ENCODE measurements around the gene OS9.
"Not testable (repeated sequence)": the region's sequence is repeated elsewhere in the genome, so short reads cannot be mapped to it uniquely, and the experiment has no call there.

OS9 gene, protein sequence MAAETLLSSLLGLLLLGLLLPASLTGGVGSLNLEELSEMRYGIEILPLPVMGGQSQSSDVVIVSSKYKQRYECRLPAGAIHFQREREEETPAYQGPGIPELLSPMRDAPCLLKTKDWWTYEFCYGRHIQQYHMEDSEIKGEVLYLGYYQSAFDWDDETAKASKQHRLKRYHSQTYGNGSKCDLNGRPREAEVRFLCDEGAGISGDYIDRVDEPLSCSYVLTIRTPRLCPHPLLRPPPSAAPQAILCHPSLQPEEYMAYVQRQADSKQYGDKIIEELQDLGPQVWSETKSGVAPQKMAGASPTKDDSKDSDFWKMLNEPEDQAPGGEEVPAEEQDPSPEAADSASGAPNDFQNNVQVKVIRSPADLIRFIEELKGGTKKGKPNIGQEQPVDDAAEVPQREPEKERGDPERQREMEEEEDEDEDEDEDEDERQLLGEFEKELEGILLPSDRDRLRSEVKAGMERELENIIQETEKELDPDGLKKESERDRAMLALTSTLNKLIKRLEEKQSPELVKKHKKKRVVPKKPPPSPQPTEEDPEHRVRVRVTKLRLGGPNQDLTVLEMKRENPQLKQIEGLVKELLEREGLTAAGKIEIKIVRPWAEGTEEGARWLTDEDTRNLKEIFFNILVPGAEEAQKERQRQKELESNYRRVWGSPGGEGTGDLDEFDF

DNA sequence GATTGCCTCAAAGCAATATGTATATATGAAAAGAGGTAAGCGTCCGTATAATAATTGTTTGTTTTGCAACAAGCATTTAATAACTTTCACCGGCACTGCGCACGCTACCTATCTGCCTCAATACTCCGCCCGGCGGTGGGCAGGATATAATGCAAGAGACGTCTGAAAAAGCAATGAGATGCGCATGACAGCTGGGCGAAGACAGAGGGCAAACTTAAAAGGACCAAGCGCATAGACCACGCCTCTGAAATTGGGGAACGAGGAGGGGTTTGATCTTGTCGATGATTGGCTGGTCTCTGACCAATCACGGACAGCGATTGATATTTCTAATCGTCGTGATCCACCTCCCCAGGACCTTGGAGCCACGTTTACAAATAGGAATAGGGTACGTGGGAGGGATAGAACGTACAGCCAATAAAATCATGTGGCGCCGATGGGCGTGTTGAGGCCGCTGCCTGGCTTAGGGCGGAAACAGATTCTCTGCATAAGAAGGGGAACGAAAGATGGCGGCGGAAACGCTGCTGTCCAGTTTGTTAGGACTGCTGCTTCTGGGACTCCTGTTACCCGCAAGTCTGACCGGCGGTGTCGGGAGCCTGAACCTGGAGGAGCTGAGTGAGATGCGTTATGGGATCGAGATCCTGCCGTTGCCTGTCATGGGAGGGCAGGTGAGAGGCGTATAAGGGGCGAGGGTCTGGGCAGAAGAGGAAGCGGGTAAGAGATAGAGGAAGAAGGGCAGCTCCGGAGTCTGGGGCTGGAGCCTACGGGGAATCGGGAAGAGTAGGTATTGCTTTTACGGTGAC lies at the start of gene OS9:
OS9 (plus strand) TSS at position 474 of the 800 bp plus-strand sequence; CDS start at position 504, 30 bp downstream.
- no peak within 1 kb of the TSS for H3K27ac ChIP-seq (ENCODE audit: low read depth, low read length)

DNA sequence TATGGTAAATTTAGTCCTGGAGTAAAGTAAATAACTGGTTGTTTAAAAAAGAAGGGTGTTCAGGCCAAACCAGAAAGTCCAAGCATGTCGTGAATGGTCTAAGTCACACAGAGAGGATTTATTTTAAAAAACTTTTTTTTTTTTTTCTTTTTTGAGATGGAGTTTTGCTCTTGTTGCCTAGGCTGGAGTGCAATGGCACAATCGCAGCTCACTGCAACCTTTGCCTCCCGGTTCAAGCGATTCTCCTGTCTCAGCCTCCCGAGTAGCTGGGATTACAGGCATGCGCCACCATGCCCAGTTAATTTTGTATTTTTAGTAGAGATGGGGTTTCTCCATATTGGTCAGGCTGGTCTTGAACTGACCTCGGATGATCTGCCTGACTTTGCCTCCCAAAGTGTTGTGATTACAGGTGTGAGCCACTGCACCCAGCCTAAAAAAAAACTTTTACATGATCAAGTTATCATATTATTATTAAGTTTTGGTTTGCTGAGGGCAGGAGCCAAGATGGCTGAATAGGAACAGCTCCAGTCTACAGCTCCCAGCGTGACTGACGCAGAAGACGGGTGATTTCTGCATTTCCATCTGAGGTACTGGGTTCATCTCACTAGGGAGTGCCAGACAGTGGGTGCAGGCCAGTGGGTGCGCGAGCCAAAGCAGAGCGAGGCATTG lies 47.8 kb upstream of the OS9 start:
- not testable (repeated sequence) for H3K4me1 ChIP-seq (ENCODE audit: control insufficient read depth, insufficient read depth, low read length)

More for the DNA sequence above, at the start of gene OS9:
- Histone ChIP-seq H3K4me3 (ENCODE audit: low read depth, low read length) (peak within 1 kb of the TSS; percentile 94), H3K9me3 (ENCODE audit: control insufficient read depth, insufficient read depth, low read depth, low read length) (no peaks in the 10 kb centered on the region), H3K9ac (ENCODE audit: low read length) (peak within 1 kb of the TSS; percentile 77), H3K36me3 (ENCODE audit: control insufficient read depth, insufficient read depth, low read length) (peaks cover 24% of the 10 kb centered on the region; the same call in 1 of the 2 replicates), H3K4me1 (ENCODE audit: control insufficient read depth, insufficient read depth, low read length) (no peaks in the 10 kb centered on the region), H3K27me3 (ENCODE audit: control insufficient read depth, insufficient read depth, low read length) (no peaks in the 10 kb centered on the region; the same call in 1 of the 2 replicates)

DNA sequence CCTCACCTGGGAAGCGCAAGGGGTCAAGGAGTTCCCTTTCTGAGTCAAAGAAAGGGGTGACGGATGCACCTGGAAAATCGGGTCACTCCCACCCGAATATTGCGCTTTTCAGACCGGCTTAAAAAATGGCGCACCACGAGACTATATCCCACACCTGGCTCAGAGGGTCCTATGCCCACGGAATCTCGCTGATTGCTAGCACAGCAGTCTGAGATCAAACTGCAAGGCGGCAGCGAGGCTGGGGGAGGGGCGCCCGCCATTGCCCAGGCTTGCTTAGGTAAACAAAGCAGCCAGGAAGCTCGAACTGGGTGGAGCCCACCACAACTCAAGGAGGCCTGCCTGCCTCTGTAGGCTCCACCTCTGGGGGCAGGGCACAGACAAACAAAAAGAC lies 47.3 kb upstream of the OS9 start:
- not testable (repeated sequence) for H3K4me1 ChIP-seq (ENCODE audit: control insufficient read depth, insufficient read depth, low read length); H3K27ac ChIP-seq (ENCODE audit: low read depth, low read length); H3K9ac ChIP-seq (ENCODE audit: low read length); H3K36me3 ChIP-seq (ENCODE audit: control insufficient read depth, insufficient read depth, low read length); H3K4me3 ChIP-seq (ENCODE audit: low read depth, low read length); H3K27me3 ChIP-seq (ENCODE audit: control insufficient read depth, insufficient read depth, low read length)
- peaks cover 24% of the 10 kb centered on the region for H3K9me3 ChIP-seq (ENCODE audit: control insufficient read depth, insufficient read depth, low read depth, low read length)

More for the DNA sequence above, 47.8 kb upstream of the OS9 start:
- not testable (repeated sequence) for H3K9ac ChIP-seq (ENCODE audit: low read length); H3K36me3 ChIP-seq (ENCODE audit: control insufficient read depth, insufficient read depth, low read length); H3K27me3 ChIP-seq (ENCODE audit: control insufficient read depth, insufficient read depth, low read length); H3K27ac ChIP-seq (ENCODE audit: low read depth, low read length); H3K4me3 ChIP-seq (ENCODE audit: low read depth, low read length)
- H3K9me3 ChIP-seq (ENCODE audit: control insufficient read depth, insufficient read depth, low read depth, low read length) = peaks cover 24% of the 10 kb centered on the region

DNA sequence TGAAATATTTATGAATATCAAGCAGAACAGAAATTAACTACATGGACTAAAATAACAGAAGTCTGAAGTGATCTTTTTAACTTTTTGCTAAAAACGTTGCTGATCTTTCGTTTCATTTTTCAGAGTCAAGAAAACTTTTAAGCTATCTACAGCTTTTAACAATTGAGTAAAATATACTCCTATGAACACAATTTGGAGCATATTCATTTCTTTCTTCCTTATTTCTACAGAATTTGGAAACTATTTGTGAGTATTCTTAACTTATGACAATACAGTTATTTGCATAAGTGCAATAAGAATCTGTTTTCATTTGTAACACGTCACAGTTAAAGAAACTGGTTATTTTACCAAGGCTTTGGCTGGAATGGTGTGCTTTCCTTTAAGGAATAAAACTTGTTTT lies 39.9 kb upstream of the OS9 start:
- Histone ChIP-seq H3K4me1 (ENCODE audit: control insufficient read depth, insufficient read depth, low read length) (no peaks in the 10 kb centered on the region), H3K27me3 (ENCODE audit: control insufficient read depth, insufficient read depth, low read length) (no peaks in the 10 kb centered on the region), H3K27ac (ENCODE audit: low read depth, low read length) (no peak overlapping the region), H3K4me3 (ENCODE audit: low read depth, low read length) (no peak overlapping the region), H3K9me3 (ENCODE audit: control insufficient read depth, insufficient read depth, low read depth, low read length) (peaks cover 23% of the 10 kb centered on the region), H3K9ac (ENCODE audit: low read length) (no peak overlapping the region), H3K36me3 (ENCODE audit: control insufficient read depth, insufficient read depth, low read length) (no peaks in the 10 kb centered on the region)

DNA sequence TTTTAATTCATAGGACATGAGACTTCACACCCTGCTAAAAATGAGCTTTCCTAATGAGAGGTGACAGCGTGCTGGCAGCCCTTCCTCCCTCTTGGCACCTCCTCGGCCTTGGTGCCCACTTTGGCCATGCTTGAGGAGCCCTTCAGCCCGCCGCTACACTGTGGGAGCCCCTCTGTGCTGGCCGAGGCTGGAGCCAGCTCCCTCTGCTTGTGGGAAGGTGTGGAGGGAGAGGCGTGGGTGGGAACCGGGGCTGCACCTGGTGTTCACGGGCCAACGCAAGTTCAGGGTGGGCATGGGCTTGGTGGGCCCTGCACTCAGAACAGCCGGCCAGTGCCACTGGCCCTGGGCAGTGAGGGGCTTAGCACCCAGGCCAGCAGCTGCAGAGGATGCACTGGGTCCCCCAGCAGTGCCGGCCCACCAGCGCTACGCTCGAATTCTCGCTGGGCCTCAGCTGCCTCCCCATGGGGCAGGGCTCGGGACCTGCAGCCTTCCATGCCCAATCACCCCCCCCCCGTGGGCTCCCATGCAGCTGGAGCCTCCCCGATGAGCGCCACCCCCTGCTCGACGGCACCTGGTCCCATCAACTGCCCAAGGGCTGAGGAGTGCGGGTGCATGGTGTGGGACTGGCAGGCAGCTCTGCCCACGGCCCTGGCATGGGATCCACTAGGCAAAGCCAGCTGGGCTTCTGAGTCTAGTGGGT lies 38.2 kb upstream of the OS9 start:
- Histone ChIP-seq H3K36me3 (ENCODE audit: control insufficient read depth, insufficient read depth, low read length) (no peaks in the 10 kb centered on the region), H3K27ac (ENCODE audit: low read depth, low read length) (no peak overlapping the region), H3K4me1 (ENCODE audit: control insufficient read depth, insufficient read depth, low read length) (no peaks in the 10 kb centered on the region), H3K4me3 (ENCODE audit: low read depth, low read length) (no peak overlapping the region), H3K9ac (ENCODE audit: low read length) (no peak overlapping the region), H3K27me3 (ENCODE audit: control insufficient read depth, insufficient read depth, low read length) (no peaks in the 10 kb centered on the region), H3K9me3 (ENCODE audit: control insufficient read depth, insufficient read depth, low read depth, low read length) (peaks cover 35% of the 10 kb centered on the region)

DNA sequence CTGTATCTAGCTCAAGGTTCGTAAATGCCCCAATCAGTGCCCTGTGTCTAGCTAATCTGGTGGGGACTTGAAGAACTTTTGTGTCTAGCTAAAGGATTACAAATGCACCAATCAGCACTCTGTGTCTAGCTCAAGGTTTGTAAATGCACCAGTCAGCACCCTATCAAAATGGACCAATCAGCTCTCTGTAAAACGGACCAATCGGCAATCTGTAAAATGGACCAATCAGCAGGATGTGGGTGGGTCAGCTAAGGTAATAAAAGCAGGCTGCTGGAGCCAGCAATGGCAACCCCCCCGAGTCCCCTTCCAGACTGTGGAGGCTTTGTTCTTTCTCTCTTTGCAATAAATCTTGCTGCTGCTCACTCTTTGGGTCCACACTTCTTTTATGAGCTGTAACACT lies 37.5 kb upstream of the OS9 start:
- not testable (repeated sequence) for H3K4me1 ChIP-seq (ENCODE audit: control insufficient read depth, insufficient read depth, low read length); H3K9ac ChIP-seq (ENCODE audit: low read length); H3K27me3 ChIP-seq (ENCODE audit: control insufficient read depth, insufficient read depth, low read length); H3K4me3 ChIP-seq (ENCODE audit: low read depth, low read length); H3K27ac ChIP-seq (ENCODE audit: low read depth, low read length); H3K36me3 ChIP-seq (ENCODE audit: control insufficient read depth, insufficient read depth, low read length)
- H3K9me3 ChIP-seq (ENCODE audit: control insufficient read depth, insufficient read depth, low read depth, low read length) = peaks cover 42% of the 10 kb centered on the region

DNA sequence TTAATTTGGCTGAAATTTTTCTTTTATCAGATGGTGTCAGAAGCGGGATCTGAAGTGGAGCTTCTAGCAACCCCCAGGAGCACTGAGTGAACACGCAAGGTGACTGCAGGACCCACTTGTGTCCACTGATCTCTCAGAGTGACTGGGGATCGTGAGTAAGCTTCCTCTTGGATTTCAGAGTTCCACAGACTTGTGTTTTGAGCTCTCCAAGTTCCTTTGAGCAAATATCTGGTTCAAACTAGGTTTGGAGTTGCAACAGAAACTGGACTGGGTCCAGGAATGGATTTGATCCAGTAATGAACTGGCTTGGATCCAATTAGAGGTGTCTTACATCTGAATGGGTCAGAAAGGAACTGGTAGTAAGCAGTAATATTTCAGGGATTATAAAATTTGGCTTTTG lies 36.2 kb upstream of the OS9 start:
- H3K4me1 ChIP-seq (ENCODE audit: control insufficient read depth, insufficient read depth, low read length) = no peaks in the 10 kb centered on the region
- no peak overlapping the region for H3K27ac ChIP-seq (ENCODE audit: low read depth, low read length)
- no peaks in the 10 kb centered on the region for H3K27me3 ChIP-seq (ENCODE audit: control insufficient read depth, insufficient read depth, low read length)
- no peak overlapping the region for H3K9ac ChIP-seq (ENCODE audit: low read length)
- H3K9me3 ChIP-seq (ENCODE audit: control insufficient read depth, insufficient read depth, low read depth, low read length) = peaks cover 54% of the 10 kb centered on the region
- no peaks in the 10 kb centered on the region for H3K36me3 ChIP-seq (ENCODE audit: control insufficient read depth, insufficient read depth, low read length)
- no peak overlapping the region for H3K4me3 ChIP-seq (ENCODE audit: low read depth, low read length)

DNA sequence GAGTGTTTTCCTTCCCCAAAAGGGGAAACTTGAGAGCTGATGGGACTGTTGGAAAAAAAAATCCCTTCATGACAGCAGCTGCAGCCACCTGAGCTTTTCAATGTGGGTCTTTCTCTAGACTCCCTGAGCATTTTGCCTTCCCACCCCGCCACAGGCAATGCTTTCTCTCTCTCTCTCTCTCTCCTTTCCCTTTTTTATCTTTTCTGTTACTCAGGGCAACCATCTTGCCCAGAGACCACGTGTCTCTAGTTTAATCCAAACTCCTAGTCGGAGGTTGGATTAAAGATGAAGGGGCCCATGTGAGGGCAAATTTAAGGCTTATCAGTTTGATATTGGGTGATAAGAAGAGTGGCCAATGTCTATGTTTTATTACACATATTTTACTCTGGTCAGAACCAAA lies 35.0 kb upstream of the OS9 start:
- H3K9me3 ChIP-seq (ENCODE audit: control insufficient read depth, insufficient read depth, low read depth, low read length) = peaks cover 55% of the 10 kb centered on the region
- H3K4me1 ChIP-seq (ENCODE audit: control insufficient read depth, insufficient read depth, low read length) = no peaks in the 10 kb centered on the region

DNA sequence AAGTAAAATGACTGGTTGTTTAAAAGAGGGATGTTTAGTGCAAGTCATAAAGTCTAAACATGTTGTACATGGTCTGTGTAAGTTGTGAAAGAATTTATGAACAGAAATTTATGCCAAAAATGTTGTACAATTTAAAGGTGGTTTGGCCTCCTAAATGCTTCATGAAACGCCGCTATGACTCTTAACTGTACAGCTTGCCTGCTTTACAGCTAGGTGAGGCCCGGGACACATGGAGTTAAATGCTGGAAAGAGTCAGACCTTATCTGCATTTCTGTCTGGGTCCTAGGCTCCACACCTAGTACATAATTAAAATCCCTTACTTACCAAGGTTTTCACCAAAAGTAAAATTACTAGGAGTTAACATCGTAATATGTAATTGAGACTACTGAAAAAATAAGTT lies 32.6 kb upstream of the OS9 start:
- H3K4me3 ChIP-seq (ENCODE audit: low read depth, low read length) = no peak overlapping the region
- no peaks in the 10 kb centered on the region for H3K27me3 ChIP-seq (ENCODE audit: control insufficient read depth, insufficient read depth, low read length)
- no peak overlapping the region for H3K27ac ChIP-seq (ENCODE audit: low read depth, low read length)
- H3K9ac ChIP-seq (ENCODE audit: low read length) = no peak overlapping the region
- no peaks in the 10 kb centered on the region for H3K4me1 ChIP-seq (ENCODE audit: control insufficient read depth, insufficient read depth, low read length)
- peaks cover 53% of the 10 kb centered on the region for H3K9me3 ChIP-seq (ENCODE audit: control insufficient read depth, insufficient read depth, low read depth, low read length)
- H3K36me3 ChIP-seq (ENCODE audit: control insufficient read depth, insufficient read depth, low read length) = no peaks in the 10 kb centered on the region

More for the DNA sequence above, 35.0 kb upstream of the OS9 start:
- no peak overlapping the region for H3K27ac ChIP-seq (ENCODE audit: low read depth, low read length)
- no peak overlapping the region for H3K9ac ChIP-seq (ENCODE audit: low read length)
- H3K4me3 ChIP-seq (ENCODE audit: low read depth, low read length) = no peak overlapping the region
- H3K36me3 ChIP-seq (ENCODE audit: control insufficient read depth, insufficient read depth, low read length) = no peaks in the 10 kb centered on the region
- H3K27me3 ChIP-seq (ENCODE audit: control insufficient read depth, insufficient read depth, low read length) = no peaks in the 10 kb centered on the region

DNA sequence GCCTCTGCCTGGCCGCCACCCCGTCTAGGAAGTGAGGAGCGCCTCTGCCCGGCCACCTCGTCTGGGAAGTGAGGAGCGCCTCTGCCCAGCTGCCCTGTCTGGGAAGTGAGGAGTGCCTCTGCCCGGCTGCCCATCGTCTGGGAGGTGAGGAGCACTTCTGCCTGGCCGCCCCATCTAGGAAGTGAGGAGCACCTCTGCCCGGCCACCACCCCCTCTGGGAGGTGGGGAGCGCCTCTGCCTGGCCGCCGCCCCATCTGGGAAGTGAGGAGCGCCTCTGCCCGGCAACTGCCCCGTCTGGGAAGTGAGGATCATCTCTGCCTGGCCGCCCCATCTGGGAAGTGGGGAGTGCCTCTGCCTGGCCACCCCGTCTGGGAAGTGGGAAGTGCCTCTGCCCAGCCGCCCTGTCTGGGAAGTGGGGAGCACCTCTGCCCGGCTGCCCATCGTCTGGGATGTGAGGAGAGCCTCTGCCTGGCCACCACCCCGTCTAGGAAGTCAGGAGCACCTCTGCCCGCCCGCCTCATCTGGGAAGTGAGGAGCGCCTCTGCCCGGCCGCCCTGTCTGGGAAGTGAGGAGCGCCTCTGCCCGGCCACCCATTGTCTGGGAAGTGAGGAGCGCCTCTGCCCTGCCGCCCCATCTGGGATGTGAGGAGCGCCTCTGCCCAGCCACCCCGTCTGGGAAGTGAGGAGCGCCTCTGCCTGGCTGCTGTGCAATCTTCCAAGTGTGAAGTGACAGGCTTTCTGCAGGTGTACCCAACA lies 28.7 kb upstream of the OS9 start:
- H3K9ac ChIP-seq (ENCODE audit: low read length); H3K4me3 ChIP-seq (ENCODE audit: low read depth, low read length); H3K36me3 ChIP-seq (ENCODE audit: control insufficient read depth, insufficient read depth, low read length); H3K4me1 ChIP-seq (ENCODE audit: control insufficient read depth, insufficient read depth, low read length); H3K27ac ChIP-seq (ENCODE audit: low read depth, low read length); H3K27me3 ChIP-seq (ENCODE audit: control insufficient read depth, insufficient read depth, low read length): not testable (repeated sequence)
- peaks cover 52% of the 10 kb centered on the region for H3K9me3 ChIP-seq (ENCODE audit: control insufficient read depth, insufficient read depth, low read depth, low read length)
